NT2/D1 (cell line): ENCODE results near the gene PRC1.

Source experiments
- SUZ12 ChIP-seq: IDR thresholded peaks from 2 replicates; pipeline ENCODE4 v1.6.1; 2011; ENCODE audit not compliant: insufficient read length, insufficient read depth; ENCODE audit errors: extremely low read depth
- ZNF274 ChIP-seq: IDR thresholded peaks from 2 replicates; pipeline ENCODE4 v1.6.1; 2011; ENCODE audit warnings: mild to moderate bottlenecking, low read depth, low read length

- TF ChIP-seq SUZ12 (no peak), ZNF274 (no peak)
These were observed 62.3 kb downstream of the PRC1 start, which contains the start of gene HDDC3 for GRCh38 chr15:90931828-90932659.
